ENCODE measurements around the gene C2CD4A.
A peak's percentile ranks its signal among the peaks of the same experiment; 100 is the strongest.

The C2CD4A gene

DNA sequence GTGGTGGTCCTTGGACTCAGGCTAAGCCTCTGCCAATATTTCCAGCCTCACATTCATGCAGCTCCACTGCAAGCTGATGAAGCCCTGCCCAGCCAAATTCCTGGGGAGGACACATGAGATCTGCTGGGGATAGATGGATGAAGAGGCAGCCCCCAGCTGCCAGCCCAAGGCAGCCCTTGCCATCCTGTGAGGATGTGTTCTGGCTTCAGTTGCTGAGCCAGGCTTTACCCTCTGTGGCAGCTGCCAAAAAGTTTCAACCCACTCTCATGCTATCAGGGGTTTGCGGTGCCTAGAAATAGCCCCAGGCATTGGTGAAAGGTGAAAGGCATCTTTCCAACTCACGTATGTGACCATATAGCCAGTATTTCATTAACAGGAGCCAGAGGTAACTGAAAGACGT, 37.6 kb downstream of the C2CD4A start:
- no peak for DNase-seq

GRCh38 chr15:62104846-62105245, 38.1 kb downstream of the C2CD4A start:
- DNase-seq: no peak

GRCh38 chr15:62105266-62105665, 38.5 kb downstream of the C2CD4A start:
- no peak for DNase-seq

DNA sequence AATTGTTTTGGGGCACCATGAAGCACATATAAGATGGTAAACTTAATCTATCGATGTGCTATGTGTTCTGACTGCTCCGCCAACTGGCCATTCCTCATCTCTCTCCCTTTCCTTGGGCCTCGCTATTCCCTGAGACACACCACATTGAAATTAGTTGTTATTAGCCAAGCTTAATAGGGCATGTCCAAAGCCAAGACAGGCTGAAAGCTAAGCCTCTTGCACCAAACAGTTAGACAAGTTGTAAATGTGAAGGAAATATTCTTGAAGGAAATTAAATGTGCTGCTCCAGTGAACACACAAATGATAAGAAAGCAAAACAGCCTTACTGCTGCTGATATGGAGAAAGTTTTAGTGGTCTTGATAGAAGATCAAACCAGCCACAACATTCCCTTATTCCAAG, 39.3 kb downstream of the C2CD4A start:
- DNase-seq: no peak

DNA sequence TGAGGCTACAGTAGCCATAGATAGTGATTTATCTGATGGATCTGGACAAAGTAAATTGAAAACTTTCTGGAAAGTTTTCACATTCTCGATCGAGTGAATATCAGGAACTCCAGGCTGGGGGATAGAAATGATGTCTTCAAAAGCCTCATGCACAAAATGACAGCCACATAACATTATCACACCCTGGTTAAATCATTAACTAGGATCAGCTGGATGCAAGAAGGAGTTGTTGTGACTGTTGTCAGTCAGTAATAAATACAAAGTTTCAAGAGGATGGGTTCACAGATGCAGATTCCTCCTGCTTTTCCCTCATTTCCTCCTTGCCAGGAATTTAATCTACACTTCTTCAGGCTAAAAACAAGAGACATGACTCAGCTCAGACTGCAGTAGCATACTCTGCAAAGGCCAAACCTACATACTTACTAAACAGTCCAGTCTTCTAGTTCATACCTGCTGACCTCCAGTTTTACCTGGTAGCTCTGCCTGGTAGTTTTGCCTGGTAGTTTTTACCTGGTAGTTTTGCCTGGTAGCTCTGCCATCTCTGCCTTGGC, 40.9 kb downstream of the C2CD4A start:
- DNase-seq: no peak

DNA sequence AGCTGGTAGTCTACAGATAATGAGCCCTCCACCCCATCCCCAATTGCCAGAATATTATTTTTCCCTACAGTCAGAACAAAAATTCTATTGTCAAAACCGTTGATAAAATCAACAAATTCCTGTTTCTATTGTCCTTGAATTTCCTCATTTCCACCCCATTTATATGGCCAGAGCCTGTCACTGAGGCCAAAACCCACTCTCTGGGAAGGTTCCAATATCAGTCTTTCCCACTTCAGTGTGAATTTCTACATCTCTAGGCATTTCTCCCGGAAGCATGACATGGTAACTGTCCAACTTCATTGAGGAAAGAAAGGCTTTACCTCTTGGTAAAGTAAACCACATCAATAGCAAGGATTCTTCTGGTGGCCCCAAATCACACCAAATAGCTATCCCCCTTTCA, 41.6 kb downstream of the C2CD4A start:
- no peak for DNase-seq

- DNase-seq: no peak
Measured at GRCh38 chr15:62109437-62109836, 42.7 kb downstream of the C2CD4A start.

DNA sequence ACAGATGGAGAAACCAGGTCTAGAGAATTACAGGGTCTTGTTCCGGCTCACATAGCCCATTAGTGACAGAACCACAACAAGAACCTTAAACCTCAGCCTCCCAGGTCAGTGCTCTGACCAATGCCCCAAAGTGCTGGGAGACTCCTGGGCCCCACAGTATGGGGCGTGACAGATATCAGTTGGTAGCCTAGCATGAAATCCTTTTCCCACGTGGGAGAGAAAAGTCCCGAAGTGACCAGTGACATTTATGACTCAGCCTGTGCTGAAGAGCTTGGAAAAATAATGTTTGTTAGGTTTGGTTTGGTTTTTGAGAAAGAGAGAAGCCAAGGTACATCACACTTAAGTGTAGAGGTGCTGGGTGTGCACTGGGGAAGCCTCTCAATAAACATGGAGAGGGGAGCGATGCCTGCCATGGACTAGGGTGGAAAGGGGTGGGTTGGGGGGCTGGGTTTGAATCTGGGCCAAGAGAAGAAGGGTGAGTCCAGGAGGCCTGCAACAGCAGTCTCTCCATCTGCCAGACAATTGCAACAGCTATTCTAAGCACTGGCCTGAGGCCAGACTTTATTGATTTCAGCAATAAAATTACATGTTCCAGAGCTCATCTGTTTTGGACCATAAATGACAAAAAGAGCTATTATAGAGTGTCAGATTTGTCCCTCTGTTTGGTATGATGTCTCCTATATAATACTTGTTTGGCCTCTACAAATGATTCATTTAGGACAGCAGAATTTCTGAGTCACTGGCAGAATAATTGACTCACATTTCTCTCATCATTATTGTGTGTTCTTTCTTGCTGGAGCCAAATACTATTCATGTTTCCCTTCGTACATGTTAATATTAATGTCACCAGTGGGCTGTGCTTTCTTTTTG, 43.4 kb downstream of the C2CD4A start:
- DNase-seq: peak; percentile 95

DNA sequence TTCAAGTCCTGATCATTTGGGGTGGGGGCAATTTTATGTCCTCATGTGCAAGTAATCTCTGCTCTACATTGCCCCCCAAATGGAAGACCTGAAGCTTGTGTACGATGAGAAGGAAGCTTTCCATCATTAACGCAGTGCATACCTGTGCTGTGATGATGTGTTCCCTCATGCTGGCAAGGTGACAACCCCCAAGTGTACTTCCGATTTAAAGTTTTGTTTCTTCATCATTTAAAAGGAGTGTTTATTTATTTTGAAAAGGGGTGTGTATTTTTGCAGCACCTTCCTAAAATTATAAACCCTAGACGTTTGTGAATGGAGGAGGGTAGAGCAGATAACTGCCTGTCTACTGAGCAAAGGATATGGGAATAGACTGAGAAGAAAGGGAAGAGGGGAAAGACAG, 45.3 kb downstream of the C2CD4A start:
- no peak for DNase-seq

DNA sequence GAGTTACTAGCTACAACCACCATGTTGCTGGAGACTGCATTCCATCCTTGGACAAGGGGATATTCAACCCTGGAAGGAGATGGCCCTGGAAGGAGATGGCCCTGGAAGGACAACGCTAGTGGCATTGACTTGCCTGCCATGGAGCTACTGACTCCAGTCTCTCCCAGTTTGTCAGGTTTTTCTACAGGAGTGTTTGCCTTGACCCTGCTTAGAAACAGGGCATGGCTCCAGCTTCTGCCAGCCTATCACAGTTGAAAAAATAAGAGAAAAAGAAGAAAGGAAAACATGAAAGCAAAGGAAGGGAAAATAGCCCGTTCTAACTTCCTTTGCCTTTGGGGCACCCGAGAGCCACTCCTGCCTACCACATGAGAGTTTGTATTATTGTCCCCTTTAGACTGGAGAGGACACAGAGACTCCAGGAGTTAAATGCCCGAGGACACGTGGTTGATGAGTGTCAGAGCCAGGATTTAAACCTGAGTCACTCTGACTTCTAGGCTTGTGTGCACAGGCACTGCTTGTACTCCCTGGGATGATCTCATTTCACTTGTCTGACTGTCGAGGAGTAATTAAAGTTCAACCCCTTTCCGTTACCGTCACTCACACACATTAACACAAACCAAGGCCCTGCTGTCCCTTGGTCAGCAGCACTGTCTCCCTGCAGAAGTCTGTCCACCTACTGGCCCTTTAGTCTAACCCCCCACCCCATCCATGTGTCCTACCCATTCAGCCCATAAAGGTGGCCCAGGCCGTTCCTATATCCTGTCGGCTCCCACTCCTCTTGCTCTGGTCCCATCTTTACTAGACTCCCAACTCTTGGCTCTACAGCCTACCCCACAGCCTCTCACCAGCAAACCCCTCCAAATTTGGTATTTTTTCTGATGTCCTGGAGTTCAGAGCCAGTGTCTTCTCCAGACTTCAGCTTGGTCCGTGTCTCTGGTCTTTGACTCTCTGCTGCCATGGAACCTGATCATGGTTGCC, 46.1 kb downstream of the C2CD4A start:
- no peak for DNase-seq

DNA sequence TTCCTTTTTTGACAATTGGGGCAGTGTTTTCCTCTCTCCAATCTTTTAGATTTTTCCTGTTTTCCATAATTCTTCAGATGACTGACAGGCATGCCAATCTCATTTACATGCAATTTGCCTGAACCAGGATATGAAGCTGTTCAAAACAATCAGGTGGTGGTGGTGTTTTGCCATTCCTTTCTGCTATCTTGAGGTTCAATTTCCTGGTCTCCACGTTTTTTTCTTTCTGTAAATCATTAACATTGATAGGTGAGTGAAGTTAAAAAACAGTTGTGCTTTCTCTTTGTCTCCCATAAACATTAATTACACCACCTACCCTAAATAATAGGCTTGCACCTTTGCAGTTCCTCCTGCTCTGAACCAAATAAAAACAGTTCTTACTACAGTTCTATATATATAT, 49.1 kb downstream of the C2CD4A start:
- no peak for DNase-seq

GRCh38 chr15:62118520-62119226, 51.9 kb downstream of the C2CD4A start:
- DNase-seq: no peak

DNA sequence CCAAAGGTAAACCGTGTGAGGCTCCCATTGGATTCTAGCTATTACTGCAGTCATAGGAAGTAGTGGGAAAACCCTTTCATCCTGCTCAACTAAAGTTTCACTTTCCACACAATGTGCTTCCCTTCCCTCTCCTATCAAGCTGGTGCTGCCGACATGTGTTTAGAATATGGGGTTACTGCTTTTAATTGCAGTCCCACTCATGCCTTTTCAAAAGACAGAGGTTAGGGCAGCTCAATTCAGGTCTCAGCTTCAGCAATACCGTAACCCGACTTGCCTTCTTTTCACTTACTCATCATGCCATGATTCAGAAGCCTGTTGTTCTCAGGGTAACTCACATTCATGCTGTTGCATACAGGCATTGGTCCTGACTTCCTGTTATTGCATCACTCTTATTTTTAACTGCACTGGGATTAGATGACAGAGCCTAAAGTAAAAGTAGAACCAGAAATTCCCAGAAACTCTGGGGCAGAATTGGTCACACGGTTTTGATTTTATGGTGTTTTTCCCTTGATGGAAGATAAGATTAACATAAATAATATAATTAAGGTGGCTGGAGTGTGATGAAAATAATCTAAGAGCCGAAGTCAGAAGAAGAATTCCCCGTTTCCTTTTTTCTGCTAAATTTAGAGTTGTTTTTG, 52.6 kb downstream of the C2CD4A start:
- no peak for DNase-seq

GRCh38 chr15:62119874-62120273, 53.1 kb downstream of the C2CD4A start:
- no peak for DNase-seq

All from COR-L47 (cell line).